SU-DHL-6 (cell line): ENCODE data around the gene SPECC1.

Experiments used
- H2AFZ ChIP-seq: fragments of 200-600 bp; sonication (generic); 2 replicates; pipeline ENCODE4 v1.6.1; 2014; ENCODE audit warnings: low read depth, mild to moderate bottlenecking, moderate library complexity, mixed read lengths, antibody characterized with exemption, low read length; ENCODE audit not compliant: severe bottlenecking
- H3F3A ChIP-seq: fragments of 200-600 bp; shearing (Covaris generic); 2 replicates; pipeline ENCODE4 v1.6.0; 2016; ENCODE audit warnings: antibody characterized with exemption, mild to moderate bottlenecking; ENCODE audit not compliant: insufficient read depth
- H3K27ac ChIP-seq: fragments of 200-600 bp; sonication (generic); 2 replicates; pipeline ENCODE4 v1.5.1; 2016; ENCODE audit warnings: low read depth, mild to moderate bottlenecking, low read length, moderate library complexity, mixed read lengths
- H3K27me3 ChIP-seq: fragments of 200-600 bp; sonication (generic), shearing (Covaris generic); 2 replicates; pipeline ENCODE4 v1.6.0; 2014; ENCODE audit warnings: mild to moderate bottlenecking, low read length
- H3K36me3 ChIP-seq: fragments of 200-600 bp; sonication (generic); 2 replicates; pipeline ENCODE4 v1.6.1; 2014; ENCODE audit warnings: mild to moderate bottlenecking, low read length, mixed read lengths
- H3K4me2 ChIP-seq: fragments of 300-600, 200-600 bp; shearing (Covaris generic), sonication (generic); 2 replicates; pipeline ENCODE4 v1.6.0; 2014; ENCODE audit warnings: low read length, low read depth, mild to moderate bottlenecking; ENCODE audit not compliant: poor library complexity, severe bottlenecking
- H3K4me3 ChIP-seq: fragments of 200-600 bp; sonication (generic); 2 replicates; pipeline ENCODE4 v1.5.1; 2014; ENCODE audit warnings: antibody characterized with exemption, low read length, mild to moderate bottlenecking, mixed read lengths; ENCODE audit not compliant: insufficient read depth, poor library complexity, severe bottlenecking
- H3K79me2 ChIP-seq: fragments of 200-600 bp; sonication (generic); 2 replicates; pipeline ENCODE4 v1.6.1; 2014; ENCODE audit warnings: mild to moderate bottlenecking, low read length, moderate library complexity; ENCODE audit not compliant: insufficient read depth
- H3K9ac ChIP-seq: fragments of 200-600 bp; sonication (generic); 2 replicates; pipeline ENCODE4 v1.7.0; 2014; ENCODE audit warnings: mild to moderate bottlenecking, low read length
- H3K9me2 ChIP-seq: fragments of 200-600 bp; sonication (generic); replicated peaks from 2 replicates; pipeline ENCODE4 v1.6.1; 2014; ENCODE audit warnings: low read length; ENCODE audit not compliant: insufficient read depth
- H3K9me3 ChIP-seq: fragments of 200-600 bp; sonication (generic); 2 replicates; pipeline ENCODE4 v1.6.1; 2014; ENCODE audit warnings: low read length, mixed read lengths; ENCODE audit not compliant: insufficient read depth
- H4K20me1 ChIP-seq: fragments of 200-600 bp; sonication (generic); 2 replicates; pipeline ENCODE4 v1.6.1; 2014; ENCODE audit warnings: low read depth, mild to moderate bottlenecking, antibody characterized with exemption, low read length, moderate library complexity, mixed read lengths
- EZH2phosphoT487 ChIP-seq: fragments of 200-600 bp; sonication (generic), shearing (Covaris generic); conservative IDR thresholded peaks from 2 replicates; pipeline ENCODE4 v1.6.1; 2018; ENCODE audit warnings: mild to moderate bottlenecking, antibody characterized with exemption, low read length, moderate library complexity, mixed read lengths
- TF ChIP-seq, protein P1 (sequence below): fragments of 200-600 bp; sonication (generic); IDR thresholded peaks from one replicate; pipeline ENCODE4 v1.5.1; 2017; ENCODE audit warnings: antibody characterized with exemption, mild to moderate bottlenecking, low read length, moderate library complexity; ENCODE audit not compliant: insufficient read depth, poor library complexity, severe bottlenecking

Gene SPECC1

GRCh38 chr17:20271011-20271610 is 262.0 kb downstream of the SPECC1 start:
- Histone ChIP-seq H4K20me1 (no peaks in the 10 kb centered on the region), H3K27ac (no peak overlapping the region), H2AFZ (no peak overlapping the region), H3K9me3 (no peaks in the 10 kb centered on the region), H3K9me2 (no peaks in the 10 kb centered on the region), H3K4me3 (no peak overlapping the region), H3F3A (no peaks in the 10 kb centered on the region), H3K79me2 (no peaks in the 10 kb centered on the region), H3K4me2 (no peak overlapping the region), H3K9ac (no peak overlapping the region), H3K27me3 (no peaks in the 10 kb centered on the region), H3K36me3 (no peaks in the 10 kb centered on the region)
- no peak for TF ChIP-seq EZH2phosphoT487
- TF ChIP-seq, protein P1, sequence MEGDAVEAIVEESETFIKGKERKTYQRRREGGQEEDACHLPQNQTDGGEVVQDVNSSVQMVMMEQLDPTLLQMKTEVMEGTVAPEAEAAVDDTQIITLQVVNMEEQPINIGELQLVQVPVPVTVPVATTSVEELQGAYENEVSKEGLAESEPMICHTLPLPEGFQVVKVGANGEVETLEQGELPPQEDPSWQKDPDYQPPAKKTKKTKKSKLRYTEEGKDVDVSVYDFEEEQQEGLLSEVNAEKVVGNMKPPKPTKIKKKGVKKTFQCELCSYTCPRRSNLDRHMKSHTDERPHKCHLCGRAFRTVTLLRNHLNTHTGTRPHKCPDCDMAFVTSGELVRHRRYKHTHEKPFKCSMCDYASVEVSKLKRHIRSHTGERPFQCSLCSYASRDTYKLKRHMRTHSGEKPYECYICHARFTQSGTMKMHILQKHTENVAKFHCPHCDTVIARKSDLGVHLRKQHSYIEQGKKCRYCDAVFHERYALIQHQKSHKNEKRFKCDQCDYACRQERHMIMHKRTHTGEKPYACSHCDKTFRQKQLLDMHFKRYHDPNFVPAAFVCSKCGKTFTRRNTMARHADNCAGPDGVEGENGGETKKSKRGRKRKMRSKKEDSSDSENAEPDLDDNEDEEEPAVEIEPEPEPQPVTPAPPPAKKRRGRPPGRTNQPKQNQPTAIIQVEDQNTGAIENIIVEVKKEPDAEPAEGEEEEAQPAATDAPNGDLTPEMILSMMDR: no peak

GRCh38 chr17:20273741-20274500 is 264.8 kb downstream of the SPECC1 start:
- Histone ChIP-seq H2AFZ (no peak overlapping the region), H3K4me3 (no peak overlapping the region), H3K9ac (no peak overlapping the region), H3K79me2 (no peaks in the 10 kb centered on the region), H3K27ac (no peak overlapping the region), H4K20me1 (no peaks in the 10 kb centered on the region), H3K9me3 (no peaks in the 10 kb centered on the region), H3K4me2 (no peak overlapping the region), H3K9me2 (no peaks in the 10 kb centered on the region), H3F3A (no peaks in the 10 kb centered on the region), H3K27me3 (no peaks in the 10 kb centered on the region; the same call in 1 of the 2 replicates), H3K36me3 (no peaks in the 10 kb centered on the region)
- TF ChIP-seq EZH2phosphoT487: no peak
- TF ChIP-seq, protein P1: no peak

DNA sequence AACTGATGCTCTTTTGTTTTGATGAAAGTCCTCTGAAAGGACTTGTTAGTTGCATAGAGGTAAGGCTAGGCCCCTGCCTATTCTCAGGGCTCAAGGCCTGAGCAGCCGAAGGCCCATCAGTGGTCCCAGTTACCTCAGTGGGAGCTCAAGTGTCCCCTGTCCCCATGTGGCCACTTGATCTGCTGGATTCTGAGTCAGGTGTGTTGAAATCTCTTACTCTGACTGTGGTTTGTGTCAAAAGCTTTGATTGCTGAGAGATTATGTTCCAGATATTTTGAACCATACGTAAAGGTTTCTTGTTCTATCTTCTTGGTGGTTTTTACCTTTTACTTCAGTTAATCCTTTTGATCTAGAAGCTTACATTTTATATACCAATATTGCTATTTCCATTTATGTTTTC is 266.5 kb downstream of the SPECC1 start:
- H3K4me2 ChIP-seq: no peak overlapping the region

More for the DNA sequence above, 266.5 kb downstream of the SPECC1 start:
- Histone ChIP-seq H3K9me3 (no peaks in the 10 kb centered on the region), H3K4me3 (no peak overlapping the region), H3F3A (no peaks in the 10 kb centered on the region), H3K27me3 (no peaks in the 10 kb centered on the region; the same call in 1 of the 2 replicates), H3K27ac (no peak overlapping the region), H3K9ac (no peak overlapping the region), H3K79me2 (no peaks in the 10 kb centered on the region), H2AFZ (no peak overlapping the region), H4K20me1 (no peaks in the 10 kb centered on the region), H3K36me3 (no peaks in the 10 kb centered on the region), H3K9me2 (no peaks in the 10 kb centered on the region)
- TF ChIP-seq, protein P1: no peak
- TF ChIP-seq EZH2phosphoT487: no peak
